ENCODE measurements around the gene BEND2. TPM values are rescaled to one million over a fixed set of nuclear protein-coding genes. Genes with fewer than 3 reads are reported as not detected.

The BEND2 gene
- total and polyA plus RNA-seq, 2 of the 8 experiments (the other 6 are each of a cell fraction or from before 2014, with no cell fraction given) = not detected

- TF ChIP-seq CHD7 (IDR thresholded peaks at IDR 0.05; ENCODE audit: insufficient replicate concordance, low read length) (no peak), GABPA (IDR thresholded peaks at IDR 0.05; ENCODE audit: borderline replicate concordance, insufficient read depth, low read length) (no peak), JUN (IDR thresholded peaks at IDR 0.05; ENCODE audit: low read depth, low read length) (no peak), ZNF274 (IDR thresholded peaks at IDR 0.05; ENCODE audit: borderline replicate concordance, extremely low read depth, low read length) (no peak), TAF7 (optimal IDR thresholded peaks at IDR 0.05; ENCODE audit: borderline replicate concordance, low read depth, low read length) (no peak), USF2 (IDR thresholded peaks at IDR 0.05; ENCODE audit: low read length) (no peak), MAFK (IDR thresholded peaks at IDR 0.05; ENCODE audit: low read depth, low read length) (no peak), JUND (IDR thresholded peaks at IDR 0.05; ENCODE audit: low read length) (no peak), RFX5 (IDR thresholded peaks at IDR 0.05; ENCODE audit: borderline replicate concordance, low read depth, low read length) (no peak), E2F6 (IDR thresholded peaks at IDR 0.05) (no peak)
Measured at GRCh38 chrX:18255059-18255458, 34.4 kb upstream of the BEND2 start (continued).

Measured in H1 (cell line).